NCI-H1105 (cell line): ENCODE results near the gene LUZP1.

ENCODE experiments used
- DNase-seq: peaks from one replicate; lab custom pipeline; 2025; lab: John Stamatoyannopoulos, UW

LUZP1 gene

GRCh38 chr1:23116921-23117699 is 51.5 kb downstream of the LUZP1 start:
- DNase-seq, result no peak

- no peak for DNase-seq
Measured at GRCh38 chr1:23116216-23116836, 52.3 kb downstream of the LUZP1 start.

DNA sequence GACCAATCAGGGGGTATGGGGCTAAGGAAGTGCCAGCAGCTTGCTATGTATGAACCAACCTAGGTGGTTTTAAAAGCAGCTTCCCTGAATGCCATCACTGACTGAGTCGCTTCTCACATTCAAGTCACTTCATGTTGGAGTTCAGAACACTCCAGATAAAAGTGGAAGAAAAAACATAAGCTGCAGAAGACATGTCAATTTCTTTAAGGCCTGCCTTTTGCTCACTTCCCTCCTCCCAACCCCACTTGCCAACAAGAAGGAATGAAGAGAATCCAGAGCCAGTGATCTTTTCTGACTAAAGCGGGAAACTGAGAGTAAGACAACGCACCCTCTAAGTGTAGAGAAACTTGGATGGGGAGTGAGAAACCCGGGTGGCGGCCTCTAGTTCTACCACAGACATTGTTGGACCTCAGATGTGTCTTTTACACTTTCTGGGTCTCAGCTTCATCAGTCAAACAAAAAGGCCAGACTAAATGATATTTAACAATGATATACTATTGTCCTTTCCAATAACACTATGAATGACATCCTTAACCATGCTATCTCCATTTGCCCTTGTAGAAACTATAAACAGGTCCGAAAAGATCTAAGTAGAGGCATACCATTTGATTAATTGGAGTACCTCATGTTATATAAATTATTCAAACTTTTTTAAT is 54.1 kb downstream of the LUZP1 start:
- no peak for DNase-seq

DNA sequence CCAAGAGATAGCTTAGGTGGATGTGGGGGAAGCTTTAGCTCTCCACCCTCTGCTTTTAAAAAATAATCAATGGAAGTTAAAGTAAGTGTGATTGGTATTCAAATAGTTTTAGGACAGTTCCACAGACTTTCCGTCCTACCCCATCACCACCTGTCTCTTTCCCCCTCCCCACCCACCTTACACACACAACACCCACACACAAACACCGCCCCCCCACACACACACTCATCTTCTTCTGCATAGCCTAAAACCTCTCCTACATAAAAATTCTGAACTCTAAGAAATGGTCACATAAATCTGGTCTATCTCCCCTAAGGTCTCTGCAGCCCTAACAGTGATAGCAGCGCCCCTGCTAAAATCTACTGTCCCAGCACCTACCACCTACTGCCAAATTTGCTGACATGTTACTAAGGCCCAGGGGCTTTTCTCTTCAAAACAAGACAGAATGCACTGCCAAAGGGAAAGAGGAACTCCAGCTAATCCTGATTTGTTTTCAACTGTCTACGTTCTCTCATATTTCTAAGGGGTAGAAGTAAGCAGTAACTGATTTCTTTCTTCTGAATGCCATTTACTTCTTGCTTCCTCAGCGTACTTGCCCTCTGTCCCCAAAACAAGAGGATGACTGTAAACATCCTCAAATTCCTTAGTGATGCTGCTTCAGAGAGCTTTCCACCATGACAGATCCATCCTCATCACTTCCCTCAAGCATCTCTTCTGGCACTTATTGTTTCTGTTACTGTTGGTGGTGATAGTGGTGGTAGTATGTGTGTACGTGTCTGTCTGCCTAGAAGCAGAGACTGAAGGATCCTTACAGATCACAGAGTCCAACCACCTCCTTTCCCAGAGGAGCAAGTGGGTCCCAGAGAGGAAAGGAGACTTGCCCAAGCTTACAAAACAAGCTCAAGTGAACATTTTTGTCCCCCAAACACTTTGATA is 56.8 kb downstream of the LUZP1 start:
- DNase-seq, result no peak

DNA sequence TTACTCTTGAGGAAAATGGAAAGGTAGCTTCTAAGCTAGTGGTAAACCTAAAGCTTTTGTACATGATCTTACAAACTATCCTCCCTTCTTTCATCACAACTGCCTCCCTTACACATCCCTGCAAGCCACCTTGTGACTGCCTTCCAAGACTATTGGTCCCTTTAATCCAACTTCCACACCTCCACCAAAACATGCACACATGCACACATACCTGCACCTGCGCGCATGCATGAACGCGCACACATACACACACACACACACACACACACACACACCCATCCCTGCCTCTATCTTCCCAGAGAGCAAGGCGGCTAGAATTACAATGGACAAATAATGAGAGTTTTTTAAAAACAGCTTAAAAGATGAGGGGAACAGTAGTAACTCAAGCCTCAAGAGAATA is 58.3 kb downstream of the LUZP1 start:
- no peak for DNase-seq

- DNase-seq, result no peak
Measured at GRCh38 chr1:23108918-23109533, 59.6 kb downstream of the LUZP1 start.

- no peak for DNase-seq
Measured at GRCh38 chr1:23103001-23103889, 65.4 kb downstream of the LUZP1 start.

GRCh38 chr1:23102289-23102688 is 66.4 kb downstream of the LUZP1 start:
- DNase-seq, result no peak

- DNase-seq, result no peak
Measured at GRCh38 chr1:23101887-23102286, 66.8 kb downstream of the LUZP1 start.

DNA sequence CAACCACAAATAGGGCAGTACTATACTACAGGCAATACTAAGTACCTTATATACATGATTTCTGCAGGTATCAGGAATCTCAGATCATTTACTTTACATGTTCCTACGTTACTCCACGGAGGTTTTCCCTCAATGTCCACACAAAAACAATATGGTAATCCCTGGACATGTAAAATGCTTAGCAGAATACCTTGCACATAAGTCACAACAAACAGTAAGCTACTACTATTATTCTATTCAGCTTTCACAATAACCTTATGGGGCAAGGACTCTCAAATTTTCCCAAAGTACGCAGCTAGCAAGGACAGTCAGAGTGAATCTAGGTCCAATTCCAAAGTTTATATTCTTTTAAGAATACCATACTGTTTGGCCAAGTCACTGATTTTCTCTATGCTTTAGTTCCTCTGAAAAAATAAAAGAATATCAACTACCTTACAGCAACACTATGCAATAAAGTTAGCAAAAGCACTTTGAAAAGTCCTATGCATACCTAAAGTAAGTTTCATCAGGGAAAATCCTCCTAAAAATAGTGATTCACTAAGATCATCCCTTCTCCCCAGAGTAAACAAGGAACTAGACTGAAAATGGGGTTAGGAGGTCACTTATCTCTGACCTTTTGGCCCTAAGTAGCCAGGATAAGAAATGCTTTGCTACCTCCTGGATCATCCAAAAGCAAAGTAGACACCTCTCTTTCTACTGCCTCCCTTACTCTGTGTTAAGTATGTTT is 67.4 kb downstream of the LUZP1 start:
- DNase-seq, result no peak

- DNase-seq, result no peak
Measured at GRCh38 chr1:23100074-23100748, 68.4 kb downstream of the LUZP1 start.

DNA sequence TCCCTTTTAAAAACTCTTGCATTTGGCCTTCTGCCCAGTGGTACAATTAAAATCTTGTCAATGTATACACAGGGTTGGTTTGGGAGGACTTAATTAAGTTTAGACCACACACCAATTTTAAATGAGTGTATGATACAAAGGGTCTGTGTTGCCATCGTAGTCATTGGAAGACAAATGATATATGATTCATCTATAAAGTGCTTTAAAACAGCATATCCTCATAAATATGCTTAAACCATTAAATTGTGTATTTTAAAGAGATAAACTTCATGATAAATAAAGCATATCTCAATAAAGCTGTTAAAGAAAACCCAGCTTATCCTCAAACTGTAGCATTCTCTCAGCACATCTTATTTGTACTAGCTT is 69.5 kb downstream of the LUZP1 start:
- DNase-seq, result peak; percentile 72

DNA sequence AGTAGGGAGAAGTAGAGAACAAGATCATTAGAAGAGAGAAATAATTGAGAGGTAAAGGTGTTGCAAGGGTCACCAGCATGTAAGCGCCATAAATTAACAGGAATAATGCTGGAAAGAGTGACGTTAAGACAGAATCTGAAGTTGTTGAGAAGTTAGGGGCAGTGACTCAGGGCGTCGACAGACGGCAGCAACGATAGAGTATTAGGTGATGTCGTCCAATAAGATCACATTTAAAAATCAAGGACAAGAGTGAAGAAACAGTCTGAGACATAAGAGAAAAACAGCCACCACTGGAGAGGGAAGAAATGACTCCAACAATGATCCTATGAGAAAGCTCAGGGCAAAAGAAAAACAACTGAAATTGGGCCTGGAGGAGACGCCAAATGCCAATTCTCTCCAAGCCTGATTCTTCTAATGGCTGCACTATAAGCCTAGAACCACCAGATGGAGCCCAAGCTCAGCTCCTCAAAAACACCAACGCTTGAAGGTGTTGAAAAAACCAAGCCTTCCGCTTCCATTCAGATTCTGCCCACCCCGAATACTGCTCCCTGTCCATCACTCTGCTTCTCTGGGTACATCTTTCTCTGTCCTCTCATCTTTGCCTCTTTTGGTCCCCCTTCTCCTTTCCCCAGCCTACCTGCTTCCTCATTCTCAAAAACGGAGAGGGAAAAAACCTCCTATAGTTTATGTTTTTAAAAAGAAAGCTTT is 70.0 kb downstream of the LUZP1 start:
- DNase-seq, result peak; percentile 83

DNA sequence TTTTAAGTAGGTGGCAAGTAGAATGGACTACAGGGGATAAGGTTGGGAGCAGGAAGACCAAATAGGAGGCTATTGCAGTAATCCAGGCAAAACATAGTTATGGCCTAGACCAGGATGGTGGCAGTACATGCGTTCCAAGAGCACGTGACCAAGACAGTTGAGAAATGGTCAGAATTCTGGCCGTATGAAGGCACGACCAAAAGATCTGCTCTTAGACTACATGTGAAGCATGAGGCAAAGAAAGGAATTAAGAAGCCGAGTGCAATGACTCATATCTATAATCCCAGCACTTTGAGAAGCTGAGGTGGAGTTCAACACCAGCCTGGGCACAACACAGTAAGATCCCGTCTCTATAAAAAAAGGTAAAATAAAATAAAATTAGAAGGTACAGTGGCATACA is 71.3 kb downstream of the LUZP1 start:
- no peak for DNase-seq

GRCh38 chr1:23092447-23092846 is 76.2 kb downstream of the LUZP1 start:
- DNase-seq, result no peak

- no peak for DNase-seq
Measured at GRCh38 chr1:23091545-23091944, 77.1 kb downstream of the LUZP1 start.

- DNase-seq, result no peak
Measured at GRCh38 chr1:23090056-23090455, 78.6 kb downstream of the LUZP1 start.

GRCh38 chr1:23088027-23088426 is 80.6 kb downstream of the LUZP1 start:
- no peak for DNase-seq

GRCh38 chr1:23085696-23086095 is 83.0 kb downstream of the LUZP1 start:
- DNase-seq, result no peak
